ENCODE data around the gene HIPK2.

The HIPK2 gene

GRCh38 chr7:139525239-139525638 lies 252.6 kb downstream of the HIPK2 start:
- DNase-seq = no peak

GRCh38 chr7:139523968-139524815 lies 253.6 kb downstream of the HIPK2 start:
- no peak for DNase-seq

GRCh38 chr7:139523199-139523941 lies 254.4 kb downstream of the HIPK2 start, which contains the start of gene CLEC2L:
Gene CLEC2L, plus strand, starts transcription at chr7:139523685. Its CDS starts 243 bp downstream, at chr7:139523928.
- no peak for DNase-seq

- no peak for DNase-seq
Measured at GRCh38 chr7:139522830-139523198, 255.0 kb downstream of the HIPK2 start.

- no peak for DNase-seq
Measured at GRCh38 chr7:139521439-139521838, 256.4 kb downstream of the HIPK2 start.

- DNase-seq = no peak
Measured at GRCh38 chr7:139515266-139515665, 262.5 kb downstream of the HIPK2 start.

All from SHP77 treated with DMSO at 0.1 percent for 48 hours (cell line).